HepG2 (cell line): ENCODE measurements around the gene CD300LF. TPM values are rescaled to one million over a fixed set of nuclear protein-coding genes. Genes with fewer than 3 reads are reported as not detected.
A peak's percentile ranks its signal among the peaks of the same experiment; 100 is the strongest.

ENCODE experiments used
- CREM ChIP-seq, 2 experiments: sonication (generic) in 1 of 2; formaldehyde crosslinking in 1 of 2; IDR thresholded peaks; 2 replicates each; pipeline versions ENCODE4 v1.4.0 to v1.6.1; 2016 to 2020; ENCODE audit warnings: antibody characterized with exemption in 1 of 2, mild to moderate bottlenecking in 1 of 2, missing genetic modification reagents in 1 of 2
- DPF2 ChIP-seq: sonication (generic); formaldehyde crosslinking; IDR thresholded peaks from 2 replicates; pipeline ENCODE4 v1.4.0; 2020; ENCODE audit warnings: mild to moderate bottlenecking, low read depth, missing genetic modification reagents, borderline replicate concordance
- ERF ChIP-seq: IDR thresholded peaks from 2 replicates; pipeline ENCODE4 v1.6.1; 2018; ENCODE audit warnings: missing biosample characterization, missing genetic modification reagents
- FOSL2 ChIP-seq: sonication (generic); formaldehyde crosslinking; IDR thresholded peaks from 2 replicates; pipeline ENCODE4 v1.4.0; 2020; ENCODE audit warnings: missing genetic modification reagents
- FOXK2 ChIP-seq: fragments of 450-650 bp; IDR thresholded peaks from 2 replicates; pipeline ENCODE4 v1.6.1; 2016
- GABPA ChIP-seq, 2 experiments: IDR thresholded peaks; 2 replicates each; pipeline ENCODE4 v1.6.1; 2011 to 2016; ENCODE audit warnings: low read depth in 2 of 2, low read length in 1 of 2, missing biosample characterization in 1 of 2, missing genetic modification characterization in 1 of 2
- LCORL ChIP-seq, 2 experiments: fragments of 450-650 bp in 1 of 2; sonication (generic) in 1 of 2; formaldehyde crosslinking in 1 of 2; IDR thresholded peaks; 2 replicates each; pipeline versions ENCODE4 v1.5.0 to v1.6.1; 2017 to 2020; ENCODE audit warnings: antibody characterized with exemption in 1 of 2, missing genetic modification reagents in 1 of 2
- MAFK ChIP-seq, 2 experiments: IDR thresholded peaks in 1 of 2; conservative IDR thresholded peaks in 1 of 2; 2 replicates each; pipeline ENCODE4 v1.6.1; 2011; ENCODE audit warnings: improper control_type of control experiment in 2 of 2, low read length in 2 of 2
- NCOA1 ChIP-seq: sonication (generic); formaldehyde crosslinking; IDR thresholded peaks from 2 replicates; pipeline ENCODE4 v1.9.0; 2021; ENCODE audit warnings: missing genetic modification reagents
- PAX8 ChIP-seq: sonication (generic); formaldehyde crosslinking; IDR thresholded peaks from 2 replicates; pipeline ENCODE4 v1.8.0; 2022; ENCODE audit warnings: mild to moderate bottlenecking, missing genetic modification reagents, borderline replicate concordance
- PRMT3 ChIP-seq: sonication (generic); formaldehyde crosslinking; IDR thresholded peaks from 2 replicates; pipeline ENCODE4 v1.8.1; 2022; ENCODE audit warnings: low read depth, mild to moderate bottlenecking, moderate library complexity, missing genetic modification reagents, borderline replicate concordance
- ZBTB42 ChIP-seq: sonication (generic); formaldehyde crosslinking; IDR thresholded peaks from 2 replicates; pipeline ENCODE4 v1.5.0; 2020; ENCODE audit warnings: mild to moderate bottlenecking, missing genetic modification reagents
- ZBTB7B ChIP-seq: sonication (generic); formaldehyde crosslinking; IDR thresholded peaks from 2 replicates; pipeline ENCODE4 v1.4.0; 2020; ENCODE audit warnings: missing genetic modification reagents
- ZMYM4 ChIP-seq: sonication (generic); formaldehyde crosslinking; IDR thresholded peaks from 2 replicates; pipeline ENCODE4 v1.8.1; 2023; ENCODE audit warnings: mild to moderate bottlenecking, missing genetic modification reagents
- ZNF124 ChIP-seq: sonication (generic); formaldehyde crosslinking; IDR thresholded peaks from 2 replicates; pipeline ENCODE4 v1.4.0; 2020; ENCODE audit warnings: missing genetic modification reagents
- ZNF225 ChIP-seq: sonication (generic); formaldehyde crosslinking; IDR thresholded peaks from 2 replicates; pipeline ENCODE4 v1.4.0; 2020; ENCODE audit warnings: mild to moderate bottlenecking, missing genetic modification reagents
- ZNF44 ChIP-seq: sonication (generic); formaldehyde crosslinking; IDR thresholded peaks from 2 replicates; pipeline ENCODE4 v1.5.1; 2020; ENCODE audit warnings: mild to moderate bottlenecking, missing genetic modification reagents
- ZNF468 ChIP-seq: sonication (generic); formaldehyde crosslinking; IDR thresholded peaks from 2 replicates; pipeline ENCODE4 v1.8.0; 2022; ENCODE audit warnings: mild to moderate bottlenecking, moderate library complexity, missing genetic modification reagents
- ZNF747 ChIP-seq: sonication (generic); formaldehyde crosslinking; IDR thresholded peaks from 2 replicates; pipeline ENCODE4 v1.8.1; 2023; ENCODE audit warnings: missing genetic modification reagents, mild to moderate bottlenecking, borderline replicate concordance
- ZSCAN30 ChIP-seq: sonication (generic); formaldehyde crosslinking; IDR thresholded peaks from 2 replicates; pipeline ENCODE4 v1.5.0; 2020; ENCODE audit warnings: mild to moderate bottlenecking, missing genetic modification reagents
- polyA plus RNA-seq, 8 experiments: library from polyadenylated mRNA; depleted of rRNA in 3 of 8; stranded (reverse) in 7 of 8; unstranded in 1 of 8; fragments of >200 nt; fragmentation: Illumina TruSeq in 4 of 8; extraction: Trizol in 4 of 8; gene quantifications; 2 replicates each; pipeline versions ENCODE4 v1.2.1 to v1.2.3, GENCODE V29; 2011 to 2016; ENCODE audit warnings: low read depth in 4 of 8, missing spikeins in 1 of 8, mixed read lengths in 1 of 8; ENCODE audit not compliant: insufficient read depth in 1 of 8
- total RNA-seq, 5 experiments: library from RNA; depleted of rRNA; stranded (reverse); fragments of >200 nt; fragmentation: Illumina TruSeq; extraction: Trizol; gene quantifications; 2 replicates each; pipeline ENCODE4 v1.2.3, GENCODE V29; 2016; ENCODE audit warnings: low read depth in 1 of 5
- TF ChIP-seq, protein P1 (sequence below): sonication (generic); formaldehyde crosslinking; IDR thresholded peaks from 2 replicates; pipeline ENCODE4 v1.5.0; 2020; ENCODE audit warnings: mild to moderate bottlenecking, missing genetic modification reagents
- TF ChIP-seq, protein P2 (sequence below): IDR thresholded peaks from 2 replicates; pipeline ENCODE4 v1.6.1; 2016; ENCODE audit warnings: missing biosample characterization, missing genetic modification reagents, low read depth
- TF ChIP-seq, protein P3 (sequence below): sonication (generic); formaldehyde crosslinking; conservative IDR thresholded peaks from 2 replicates; pipeline ENCODE4 v1.4.0; 2020; ENCODE audit warnings: missing genetic modification reagents
- TF ChIP-seq, protein P4 (sequence below): sonication (generic); formaldehyde crosslinking; IDR thresholded peaks from 2 replicates; pipeline ENCODE4 v1.4.0; 2020; ENCODE audit warnings: mild to moderate bottlenecking, missing genetic modification reagents
- TF ChIP-seq, protein P5 (sequence below): sonication (generic); formaldehyde crosslinking; IDR thresholded peaks from 2 replicates; pipeline ENCODE4 v1.5.0; 2020; ENCODE audit warnings: missing genetic modification reagents

The CD300LF gene
- total and polyA plus RNA-seq, 2 of the 13 experiments (the other 11 are each of a cell fraction or from before 2014, with no cell fraction given), result not detected

DNA sequence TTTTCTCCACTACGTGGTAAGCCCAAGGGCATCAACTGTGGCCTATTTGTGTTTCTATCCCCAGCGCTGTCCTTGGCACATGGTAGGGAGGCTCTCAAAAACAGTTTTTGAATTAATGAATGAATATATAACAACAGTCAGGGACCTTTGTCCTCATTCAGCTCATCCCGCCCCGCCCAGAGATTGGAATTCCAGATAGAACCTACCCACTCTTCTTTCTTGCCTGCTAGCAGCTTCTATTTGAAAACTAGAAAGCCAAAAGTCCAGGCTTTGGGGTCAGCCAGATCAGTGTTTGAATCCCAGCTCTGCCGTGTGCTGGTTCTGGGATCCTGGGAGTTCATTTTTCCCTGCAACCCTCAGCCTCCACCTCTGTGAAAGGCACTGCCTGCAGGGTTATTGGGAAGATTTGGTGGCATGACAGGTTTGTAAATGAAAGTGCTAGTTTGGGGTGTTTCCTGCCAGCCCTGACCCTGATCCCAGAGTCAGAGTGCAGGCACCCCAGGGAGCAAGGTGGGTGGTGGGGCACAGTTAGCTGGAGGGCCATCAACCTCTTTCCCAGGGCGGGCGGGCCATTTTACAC lies 40.2 kb upstream of the CD300LF start (continued):
- TF ChIP-seq PAX8 (CRISPR knock-in tag) (no peak), ZBTB42 (no peak), ZMYM4 (CRISPR knock-in tag) (no peak), NCOA1 (CRISPR knock-in tag) (no peak), ZNF225 (no peak), ZSCAN30 (no peak), LCORL (IDR thresholded peaks at IDR 0.05) (no peak), LCORL (CRISPR knock-in tag; IDR thresholded peaks at IDR 0.05) (no peak), CREM (IDR thresholded peaks at IDR 0.05) (peak; percentile 47; the same call in 1 of the 2 replicates), CREM (CRISPR knock-in tag; IDR thresholded peaks at IDR 0.05) (no peak), DPF2 (CRISPR knock-in tag) (no peak), ZBTB7B (CRISPR knock-in tag) (no peak; the same call in 1 of the 2 replicates), FOXK2 (no peak), PRMT3 (no peak), ZNF124 (no peak), ZNF468 (CRISPR knock-in tag) (no peak), ZNF44 (CRISPR knock-in tag) (no peak), MAFK (conservative IDR thresholded peaks at IDR 0.05 in 1 of 2, IDR thresholded peaks at IDR 0.05 in 1 of 2; ENCODE audit: low read length in 2 of 2) (no peak), GABPA (IDR thresholded peaks at IDR 0.05; ENCODE audit: low read depth, low read length) (no peak), GABPA (CRISPR knock-in tag; IDR thresholded peaks at IDR 0.05; ENCODE audit: low read depth) (no peak), ZNF747 (CRISPR knock-in tag) (no peak), FOSL2 (no peak; the same call in 1 of the 2 replicates), ERF (CRISPR knock-in tag) (no peak)
- TF ChIP-seq, protein P1, sequence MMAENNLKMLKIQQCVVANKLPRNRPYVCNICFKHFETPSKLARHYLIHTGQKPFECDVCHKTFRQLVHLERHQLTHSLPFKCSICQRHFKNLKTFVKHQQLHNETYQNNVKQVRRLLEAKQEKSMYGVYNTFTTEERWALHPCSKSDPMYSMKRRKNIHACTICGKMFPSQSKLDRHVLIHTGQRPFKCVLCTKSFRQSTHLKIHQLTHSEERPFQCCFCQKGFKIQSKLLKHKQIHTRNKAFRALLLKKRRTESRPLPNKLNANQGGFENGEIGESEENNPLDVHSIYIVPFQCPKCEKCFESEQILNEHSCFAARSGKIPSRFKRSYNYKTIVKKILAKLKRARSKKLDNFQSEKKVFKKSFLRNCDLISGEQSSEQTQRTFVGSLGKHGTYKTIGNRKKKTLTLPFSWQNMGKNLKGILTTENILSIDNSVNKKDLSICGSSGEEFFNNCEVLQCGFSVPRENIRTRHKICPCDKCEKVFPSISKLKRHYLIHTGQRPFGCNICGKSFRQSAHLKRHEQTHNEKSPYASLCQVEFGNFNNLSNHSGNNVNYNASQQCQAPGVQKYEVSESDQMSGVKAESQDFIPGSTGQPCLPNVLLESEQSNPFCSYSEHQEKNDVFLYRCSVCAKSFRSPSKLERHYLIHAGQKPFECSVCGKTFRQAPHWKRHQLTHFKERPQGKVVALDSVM (CRISPR knock-in tag), result no peak
- TF ChIP-seq, protein P2, sequence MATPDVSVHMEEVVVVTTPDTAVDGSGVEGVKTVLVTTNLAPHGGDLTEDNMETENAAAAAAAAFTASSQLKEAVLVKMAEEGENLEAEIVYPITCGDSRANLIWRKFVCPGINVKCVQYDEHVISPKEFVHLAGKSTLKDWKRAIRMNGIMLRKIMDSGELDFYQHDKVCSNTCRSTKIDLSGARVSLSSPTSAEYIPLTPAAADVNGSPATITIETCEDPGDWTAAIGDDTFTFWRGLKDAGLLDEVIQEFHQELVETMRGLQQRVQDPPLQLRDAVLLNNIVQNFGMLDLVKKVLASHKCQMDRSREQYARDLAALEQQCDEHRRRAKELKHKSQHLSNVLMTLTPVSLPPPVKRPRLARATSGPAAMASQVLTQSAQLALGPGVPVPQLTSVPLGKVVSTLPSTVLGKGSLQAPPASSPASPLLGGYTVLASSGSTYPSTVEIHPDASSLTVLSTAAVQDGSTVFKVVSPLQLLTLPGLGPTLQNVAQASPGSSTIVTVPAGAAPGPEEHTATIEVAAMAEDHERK (CRISPR knock-in tag), result no peak
- TF ChIP-seq, protein P3, sequence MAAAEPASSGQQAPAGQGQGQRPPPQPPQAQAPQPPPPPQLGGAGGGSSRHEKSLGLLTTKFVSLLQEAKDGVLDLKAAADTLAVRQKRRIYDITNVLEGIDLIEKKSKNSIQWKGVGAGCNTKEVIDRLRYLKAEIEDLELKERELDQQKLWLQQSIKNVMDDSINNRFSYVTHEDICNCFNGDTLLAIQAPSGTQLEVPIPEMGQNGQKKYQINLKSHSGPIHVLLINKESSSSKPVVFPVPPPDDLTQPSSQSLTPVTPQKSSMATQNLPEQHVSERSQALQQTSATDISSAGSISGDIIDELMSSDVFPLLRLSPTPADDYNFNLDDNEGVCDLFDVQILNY (CRISPR knock-in tag), result no peak
- TF ChIP-seq, protein P4, sequence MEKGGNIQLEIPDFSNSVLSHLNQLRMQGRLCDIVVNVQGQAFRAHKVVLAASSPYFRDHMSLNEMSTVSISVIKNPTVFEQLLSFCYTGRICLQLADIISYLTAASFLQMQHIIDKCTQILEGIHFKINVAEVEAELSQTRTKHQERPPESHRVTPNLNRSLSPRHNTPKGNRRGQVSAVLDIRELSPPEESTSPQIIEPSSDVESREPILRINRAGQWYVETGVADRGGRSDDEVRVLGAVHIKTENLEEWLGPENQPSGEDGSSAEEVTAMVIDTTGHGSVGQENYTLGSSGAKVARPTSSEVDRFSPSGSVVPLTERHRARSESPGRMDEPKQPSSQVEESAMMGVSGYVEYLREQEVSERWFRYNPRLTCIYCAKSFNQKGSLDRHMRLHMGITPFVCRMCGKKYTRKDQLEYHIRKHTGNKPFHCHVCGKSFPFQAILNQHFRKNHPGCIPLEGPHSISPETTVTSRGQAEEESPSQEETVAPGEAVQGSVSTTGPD (CRISPR knock-in tag), result no peak
- TF ChIP-seq, protein P5, sequence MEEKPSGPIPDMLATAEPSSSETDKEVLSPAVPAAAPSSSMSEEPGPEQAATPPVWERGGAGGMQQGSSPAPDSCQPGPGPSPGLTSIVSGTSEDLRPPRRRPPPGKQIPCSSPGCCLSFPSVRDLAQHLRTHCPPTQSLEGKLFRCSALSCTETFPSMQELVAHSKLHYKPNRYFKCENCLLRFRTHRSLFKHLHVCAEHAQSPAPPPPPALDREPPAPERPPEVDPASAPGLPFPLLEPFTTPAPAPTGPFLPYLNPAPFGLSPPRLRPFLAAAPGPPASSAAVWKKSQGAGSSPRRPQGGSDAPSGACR (CRISPR knock-in tag), result no peak
